GM21825 (cell line): ENCODE data around the gene NGDN.
"Not testable (repeated sequence)": the region's sequence is repeated elsewhere in the genome, so short reads cannot be mapped to it uniquely, and the experiment has no call there.

Source experiments
- ATAC-seq: cut with Tn5 transposase; IDR thresholded peaks from one replicate; pipeline ENCODE4 v1.9.1; 2021; ENCODE audit warnings: mild to moderate bottlenecking, moderate library complexity; ENCODE audit not compliant: unreplicated experiment

NGDN gene

GRCh38 chr14:23438101-23438971 lies 31.2 kb upstream of the NGDN start:
- no peak for ATAC-seq

- ATAC-seq = no peak
Measured at GRCh38 chr14:23439107-23439835, 30.2 kb upstream of the NGDN start.

- no peak for ATAC-seq
Measured at GRCh38 chr14:23441076-23441475, 28.4 kb upstream of the NGDN start.

- no peak for ATAC-seq
Measured at GRCh38 chr14:23442721-23443356, 26.7 kb upstream of the NGDN start.

GRCh38 chr14:23443411-23443812 lies 26.1 kb upstream of the NGDN start:
- ATAC-seq = no peak

- no peak for ATAC-seq
Measured at GRCh38 chr14:23443881-23444280, 25.6 kb upstream of the NGDN start.

GRCh38 chr14:23444314-23444713 lies 25.2 kb upstream of the NGDN start:
- no peak for ATAC-seq

GRCh38 chr14:23445773-23446172 lies 23.7 kb upstream of the NGDN start:
- no peak for ATAC-seq

- ATAC-seq = no peak
Measured at GRCh38 chr14:23446291-23446851, 23.1 kb upstream of the NGDN start.

GRCh38 chr14:23447361-23448350 lies 21.8 kb upstream of the NGDN start:
- ATAC-seq = no peak

- ATAC-seq = no peak
Measured at GRCh38 chr14:23449314-23449713, 20.2 kb upstream of the NGDN start.

- ATAC-seq = no peak
Measured at GRCh38 chr14:23450379-23450778, 19.1 kb upstream of the NGDN start.

GRCh38 chr14:23452237-23452636 lies 17.3 kb upstream of the NGDN start:
- no peak for ATAC-seq

- ATAC-seq = no peak
Measured at GRCh38 chr14:23454445-23454856, 15.1 kb upstream of the NGDN start.

- not testable (repeated sequence) for ATAC-seq
Measured at GRCh38 chr14:23456883-23457586, 12.5 kb upstream of the NGDN start.

GRCh38 chr14:23457587-23458445 lies 11.7 kb upstream of the NGDN start:
- no peak for ATAC-seq

GRCh38 chr14:23460960-23461359 lies 8.5 kb upstream of the NGDN start:
- ATAC-seq = no peak

- ATAC-seq = no peak
Measured at GRCh38 chr14:23464700-23465099, 4.8 kb upstream of the NGDN start.

GRCh38 chr14:23465261-23465660 lies 4.2 kb upstream of the NGDN start:
- ATAC-seq = no peak
